Posterior cingulate gyrus (tissue), 11 donors: Measurements from ENCODE around the gene ATF6.
"Not testable (repeated sequence)": the region's sequence is repeated elsewhere in the genome, so short reads cannot be mapped to it uniquely, and the experiment has no call there.

ENCODE experiments used
- DNase-seq, 10 donors: peaks; one replicate each; pipeline versions ENCODE4 v3.0.0 to v3.0.0-alpha.2; 2020 to 2021; ENCODE audit warnings: mixed read lengths in 3 of 10
- intact Hi-C: fragments of 100-400 bp; cut with DNase I; formaldehyde crosslinking; loops from one replicate; pipeline ENCODE4 v1.15.1; 2023

ATF6 gene

GRCh38 chr1:161733526-161733925, 32.6 kb upstream of the ATF6 start:
- DNase-seq = no peak
- intact Hi-C loops = no loop called here

- no peak for DNase-seq
- intact Hi-C loops = no loop called here
These were observed 30.3 kb upstream of the ATF6 start for GRCh38 chr1:161735837-161736236.

- intact Hi-C loops = no loop called here
- no peak for DNase-seq
These were observed 29.7 kb upstream of the ATF6 start for GRCh38 chr1:161736335-161736969.

- no peak for DNase-seq
- intact Hi-C loops = no loop called here
These were observed 28.5 kb upstream of the ATF6 start for GRCh38 chr1:161737625-161738024.

GRCh38 chr1:161738627-161739287, 27.4 kb upstream of the ATF6 start:
- intact Hi-C loops = no loop called here
- peak in 2 of 10 donors; percentile 17 to 81 for DNase-seq

- no peak for DNase-seq
- intact Hi-C loops = loop anchor here (5.0 kb wide), 2 partner anchors 93 to 348 kb away; no protein-coding TSS in a partner anchor
These were observed 26.1 kb upstream of the ATF6 start for GRCh38 chr1:161739865-161740566.

GRCh38 chr1:161740921-161741320, 25.2 kb upstream of the ATF6 start:
- intact Hi-C loops = loop anchor here (1.0 to 5.0 kb wide), 3 partner anchors 94 to 349 kb away; no protein-coding TSS in a partner anchor
- DNase-seq = no peak

- intact Hi-C loops = loop anchor here (5.0 kb wide), 2 partner anchors 96 to 351 kb away; no protein-coding TSS in a partner anchor
- no peak for DNase-seq
These were observed 22.9 kb upstream of the ATF6 start for GRCh38 chr1:161743231-161743630.

- intact Hi-C loops = no loop called here
- no peak for DNase-seq
These were observed 18.3 kb upstream of the ATF6 start for GRCh38 chr1:161747801-161748200.

GRCh38 chr1:161749509-161750407, 16.4 kb upstream of the ATF6 start, which contains the start of gene DUSP12:
Gene DUSP12 (plus strand): TSS chr1:161749786. CDS start chr1:161749802, 16 bp downstream.
- intact Hi-C loops = no loop called here
- peak; percentile 88 to 99 (median 94) for DNase-seq

- intact Hi-C loops = no loop called here
- no peak for DNase-seq
These were observed 2.5 kb upstream of the ATF6 start for GRCh38 chr1:161763522-161764098.

- intact Hi-C loops = no loop called here
- no peak for DNase-seq
These were observed 2.3 kb downstream of the ATF6 start for GRCh38 chr1:161768461-161768860.

- intact Hi-C loops = no loop called here
- DNase-seq = no peak
These were observed 3.0 kb downstream of the ATF6 start for GRCh38 chr1:161768986-161769672.

- DNase-seq, intact Hi-C loops: not testable (repeated sequence)
These were observed 3.5 kb downstream of the ATF6 start for GRCh38 chr1:161769673-161770045.

GRCh38 chr1:161770250-161770649, 4.1 kb downstream of the ATF6 start:
- DNase-seq = no peak
- intact Hi-C loops = no loop called here

- intact Hi-C loops = no loop called here
These were observed 5.0 kb downstream of the ATF6 start for GRCh38 chr1:161771161-161771560.

GRCh38 chr1:161771973-161772372, 5.9 kb downstream of the ATF6 start:
- intact Hi-C loops = no loop called here

More at GRCh38 chr1:161771161-161771560, 5.0 kb downstream of the ATF6 start:
- no peak for DNase-seq

GRCh38 chr1:161772397-161772796, 6.3 kb downstream of the ATF6 start:
- intact Hi-C loops = no loop called here
- no peak for DNase-seq

More at GRCh38 chr1:161771973-161772372, 5.9 kb downstream of the ATF6 start:
- no peak for DNase-seq

- DNase-seq = no peak
- intact Hi-C loops = no loop called here
These were observed 7.7 kb downstream of the ATF6 start for GRCh38 chr1:161773791-161774190.
